Measurements from ENCODE around the gene PCOLCE2.

PCOLCE2 gene

GRCh38 chr3:142837526-142837925 lies 51.4 kb downstream of the PCOLCE2 start:
- in situ Hi-C loops (cut with HindIII; ENCODE audit: low pct_ligation_motif_present, low sequenced_read_pairs): loop anchor here (25.0 kb wide), 1 partner anchor 125 kb away; the partner anchor contains the start of gene PAQR9

GRCh38 chr3:142828703-142829305 lies 60.1 kb downstream of the PCOLCE2 start:
- DNase-seq: peak; percentile 84
- peak; percentile 95 for TF ChIP-seq CTCF (IDR thresholded peaks at IDR 0.05; ENCODE audit: low read depth, low read length, missing control alignments)
- in situ Hi-C loops (cut with HindIII; ENCODE audit: low pct_ligation_motif_present, low sequenced_read_pairs): loop anchor here (25.0 kb wide), 1 partner anchor 133 kb away; the partner anchor contains the start of gene PAQR9

More at GRCh38 chr3:142837526-142837925, 51.4 kb downstream of the PCOLCE2 start:
- H3K36me3 ChIP-seq (replicated peaks): no peaks in the 10 kb centered on the region
- no peak for TF ChIP-seq CTCF (IDR thresholded peaks at IDR 0.05; ENCODE audit: low read depth, low read length, missing control alignments)
- no peak overlapping the region for H3K4me3 ChIP-seq (ENCODE audit: low read depth, low read length)
- no peak for DNase-seq
- no peak overlapping the region for H3K27ac ChIP-seq
- H3K27me3 ChIP-seq (replicated peaks): no peaks in the 10 kb centered on the region

GRCh38 chr3:142819179-142819578 lies 69.7 kb downstream of the PCOLCE2 start:
- no peak for DNase-seq
- H3K27me3 ChIP-seq (replicated peaks): no peaks in the 10 kb centered on the region
- no peak overlapping the region for H3K4me3 ChIP-seq (ENCODE audit: low read depth, low read length)
- no peak overlapping the region for H3K27ac ChIP-seq
- TF ChIP-seq CTCF (IDR thresholded peaks at IDR 0.05; ENCODE audit: low read depth, low read length, missing control alignments): no peak
- in situ Hi-C loops (cut with HindIII; ENCODE audit: low pct_ligation_motif_present, low sequenced_read_pairs): no loop called here
- no peaks in the 10 kb centered on the region for H3K36me3 ChIP-seq (replicated peaks)

More at GRCh38 chr3:142828703-142829305, 60.1 kb downstream of the PCOLCE2 start:
- Histone ChIP-seq H3K27ac (no peak overlapping the region), H3K36me3 (replicated peaks) (no peaks in the 10 kb centered on the region), H3K27me3 (replicated peaks) (no peaks in the 10 kb centered on the region), H3K4me3 (ENCODE audit: low read depth, low read length) (no peak overlapping the region)

- TF ChIP-seq CTCF (IDR thresholded peaks at IDR 0.05; ENCODE audit: low read depth, low read length, missing control alignments): no peak
- no peak for DNase-seq
- H3K36me3 ChIP-seq (replicated peaks): no peaks in the 10 kb centered on the region
- in situ Hi-C loops (cut with HindIII; ENCODE audit: low pct_ligation_motif_present, low sequenced_read_pairs): no loop called here
- no peaks in the 10 kb centered on the region for H3K27me3 ChIP-seq (replicated peaks)
- no peak overlapping the region for H3K4me3 ChIP-seq (ENCODE audit: low read depth, low read length)
- no peak overlapping the region for H3K27ac ChIP-seq
Observed at GRCh38 chr3:142818651-142819050, 70.2 kb downstream of the PCOLCE2 start.

GRCh38 chr3:142817897-142818296 lies 71.0 kb downstream of the PCOLCE2 start:
- no peak overlapping the region for H3K27ac ChIP-seq
- TF ChIP-seq CTCF (IDR thresholded peaks at IDR 0.05; ENCODE audit: low read depth, low read length, missing control alignments): no peak
- H3K27me3 ChIP-seq (replicated peaks): no peaks in the 10 kb centered on the region
- H3K36me3 ChIP-seq (replicated peaks): no peaks in the 10 kb centered on the region
- DNase-seq: no peak
- in situ Hi-C loops (cut with HindIII; ENCODE audit: low pct_ligation_motif_present, low sequenced_read_pairs): no loop called here
- no peak overlapping the region for H3K4me3 ChIP-seq (ENCODE audit: low read depth, low read length)

GRCh38 chr3:142817356-142817755 lies 71.5 kb downstream of the PCOLCE2 start:
- no peak for TF ChIP-seq CTCF (IDR thresholded peaks at IDR 0.05; ENCODE audit: low read depth, low read length, missing control alignments)
- Histone ChIP-seq H3K36me3 (replicated peaks) (no peaks in the 10 kb centered on the region), H3K27ac (no peak overlapping the region), H3K4me3 (ENCODE audit: low read depth, low read length) (no peak overlapping the region), H3K27me3 (replicated peaks) (no peaks in the 10 kb centered on the region)
- in situ Hi-C loops (cut with HindIII; ENCODE audit: low pct_ligation_motif_present, low sequenced_read_pairs): no loop called here
- no peak for DNase-seq

Data from brain microvascular endothelial cell (primary cell).